Heart left ventricle (tissue), 16 donors: ENCODE measurements around the gene TEX13D. TPM values are rescaled to one million over a fixed set of nuclear protein-coding genes. Genes with fewer than 3 reads are reported as not detected.

Source experiments
- ATAC-seq, 4 donors: fragments of 200-7000 bp; cut with Tn5 transposase; one replicate each; pipeline ENCODE4 v1.9.1; 2020 to 2022; ENCODE audit warnings: moderate library complexity in 4 of 4, mild to moderate bottlenecking in 3 of 4, moderate number of reproducible peaks in 1 of 4
- DNase-seq, 5 donors: peaks; one replicate each; pipeline ENCODE4 v3.0.0-alpha.2; 2020
- H3K27ac ChIP-seq, 12 donors: fragments of 200-600 bp; sonication (generic) in 4 of 12; one replicate each; pipeline versions ENCODE4 v1.5.0 to v1.8.0; 2016 to 2022; ENCODE audit warnings: mild to moderate bottlenecking in 2 of 12
- H3K27me3 ChIP-seq, 9 donors: fragments of 200-600 bp; sonication (generic) in 2 of 9; one replicate each; pipeline versions ENCODE4 v1.5.1 to v1.8.0; 2016 to 2022; ENCODE audit warnings: mild to moderate bottlenecking in 3 of 9
- H3K36me3 ChIP-seq, 9 donors: fragments of 200-600 bp; sonication (generic) in 2 of 9; one replicate each; pipeline versions ENCODE4 v1.5.0 to v1.8.0; 2018 to 2022; ENCODE audit warnings: mild to moderate bottlenecking in 2 of 9
- H3K4me1 ChIP-seq, 12 donors: fragments of 200-600 bp; sonication (generic) in 4 of 12; one replicate each; pipeline versions ENCODE4 v1.5.0 to v1.8.0; 2016 to 2022; ENCODE audit warnings: mild to moderate bottlenecking in 3 of 12
- H3K4me3 ChIP-seq, 12 donors: fragments of 200-600 bp; sonication (generic) in 4 of 12; one replicate each; pipeline versions ENCODE4 v1.5.0 to v1.8.0; 2017 to 2022; ENCODE audit warnings: mild to moderate bottlenecking in 9 of 12, moderate library complexity in 4 of 12
- H3K9me3 ChIP-seq, 12 donors: fragments of 200-600 bp; sonication (generic) in 4 of 12; one replicate each; pipeline versions ENCODE4 v1.5.0 to v1.8.0; 2016 to 2022; ENCODE audit warnings: mild to moderate bottlenecking in 1 of 12
- POLR2A ChIP-seq, 2 donors: fragments of 450-650 bp; IDR thresholded peaks; one replicate each; pipeline ENCODE4 v1.6.1; 2017; ENCODE audit warnings: antibody characterized with exemption in 2 of 2, mild to moderate bottlenecking in 2 of 2, moderate library complexity in 2 of 2
- WGBS, 4 donors: extraction: QIAGEN DNeasy Blood & Tissue Kit in 2 of 4; methylation state at CpG; one replicate each; pipeline versions ENCODE4 v1.1.5 to v1.1.7; 2013 to 2018; 5-methylcytosine and 5-hydroxymethylcytosine counted together
- intact Hi-C, 10 donors: fragments of 100-400 bp; cut with DNase I; formaldehyde crosslinking; loops; one replicate each; pipeline versions ENCODE4 v1.11.1 to v1.14.2; 2022
- polyA plus RNA-seq, 2 donors: library from polyadenylated mRNA; stranded (reverse); fragments of 200-250 nt; gene quantifications; one replicate each; pipeline ENCODE4 v1.2.3, GENCODE V29; 2013
- total RNA-seq, 9 donors: library from RNA; depleted of rRNA in 2 of 9; stranded (reverse); fragments of >200 nt in 2 of 9; fragmentation: NEBNext Ultra II Directional in 3 of 9; extraction: Animal tissue kit (Norgen Biotek cat#: 25700) in 3 of 9; gene quantifications; one replicate each; pipeline versions ENCODE4 v1.1.0 to v1.2.4, GENCODE V29; 2016 to 2023
- TF ChIP-seq, protein P1 (sequence below), 12 donors: fragments of 200-600 bp; sonication (generic) in 4 of 12; IDR thresholded peaks; one replicate each; pipeline versions ENCODE4 v1.5.0 to v1.8.0; 2018 to 2022; ENCODE audit warnings: antibody characterized with exemption in 12 of 12, mild to moderate bottlenecking in 5 of 12
- donor health status: ischemic (EF 13 %, LVEDD 7.1; RV severe dilation, severe dysfunction).
- donor health status: healthy with polysubstance abuse.
- donor health status: DM: no; HTN: yes; CAD: no.
- donor health status: DM: no; HTN: no; CAD: no.
- donor health status: ischemic (EF 25% LVEDD 6.9; RV normal size, moderate dysfunction).
- donor health status: ischemic (EF 25% LVEDD 5.7; RV mildly dilated, moderate dysfunction).
- donor health status: healthy.
- donor health status: DM: yes; HTN: yes; CAD: no.
- donor health status: ischemic (EF 35%, LVEDD 5.7; RV mildly dilated, moderate dysfunction).
- donor health status: nonischemic (EF 11% LVEDD 7.7; RV severe dilation, severe dysfunction).
- donor health status: DM: yes; HTN: yes; CAD: no.
- donor health status: PGD.
- donor health status: ischemic (EF 29% LVEDD 5.4; RV normal size, mild dysfunction).
- donor health status: nonischemic (EF 23%, LVEDD 6.1; RV moderate dilation, normal function).

TEX13D gene
- total and polyA plus RNA-seq, 11 donors, result not detected

DNA sequence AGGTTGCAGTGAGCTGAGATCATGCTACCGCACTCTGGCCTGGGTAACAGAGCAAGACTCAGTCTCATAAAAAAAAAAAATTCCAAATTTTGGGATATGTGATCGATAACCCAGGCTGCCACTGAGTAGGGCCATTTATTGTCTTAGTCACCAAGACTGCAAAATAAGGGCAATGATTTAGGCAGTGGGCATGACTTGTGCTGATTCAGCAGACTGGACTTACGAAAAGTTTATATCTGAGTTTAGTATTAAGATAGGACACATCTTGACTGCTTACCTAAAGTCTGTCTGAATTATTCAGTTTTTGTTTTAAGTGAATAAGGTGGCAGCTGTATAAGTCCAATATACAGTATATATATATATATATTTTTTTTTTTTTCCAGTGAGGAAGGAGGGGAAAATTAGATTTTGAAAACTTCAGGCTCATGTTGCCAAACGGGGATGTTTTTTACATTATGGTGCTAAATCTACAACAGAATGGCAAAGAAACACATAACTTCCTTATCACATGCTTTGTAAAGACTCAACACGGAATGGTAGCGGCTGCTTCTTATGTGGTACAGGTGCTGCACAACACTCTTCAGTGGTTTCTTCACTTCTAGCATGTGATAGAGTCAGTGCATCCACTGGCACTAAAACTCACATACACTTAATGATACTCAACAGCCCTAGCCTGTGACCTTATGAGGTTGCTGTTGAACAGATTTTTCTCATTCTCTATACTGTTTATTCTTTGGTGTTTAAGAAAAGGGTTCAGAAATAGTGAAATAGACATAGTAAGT lies 6.5 kb downstream of the TEX13D start:
- Histone ChIP-seq H3K36me3 (no peaks in the 10 kb centered on the region), H3K9me3 (no peaks in the 10 kb centered on the region), H3K4me1 (no peaks in the 10 kb centered on the region), H3K27me3 (peaks cover 0 to 3% (median 0%) of the 10 kb centered on the region in 9 donors), H3K27ac (no peak overlapping the region), H3K4me3 (no peak overlapping the region)
- intact Hi-C loops, result no loop called here
- DNase-seq (no peak), ATAC-seq (no peak)
- WGBS, 4 donors, result 82 to 91% (median 86%) methylated on average over 6 of the region's 6 CpGs
- TF ChIP-seq, protein P1, sequence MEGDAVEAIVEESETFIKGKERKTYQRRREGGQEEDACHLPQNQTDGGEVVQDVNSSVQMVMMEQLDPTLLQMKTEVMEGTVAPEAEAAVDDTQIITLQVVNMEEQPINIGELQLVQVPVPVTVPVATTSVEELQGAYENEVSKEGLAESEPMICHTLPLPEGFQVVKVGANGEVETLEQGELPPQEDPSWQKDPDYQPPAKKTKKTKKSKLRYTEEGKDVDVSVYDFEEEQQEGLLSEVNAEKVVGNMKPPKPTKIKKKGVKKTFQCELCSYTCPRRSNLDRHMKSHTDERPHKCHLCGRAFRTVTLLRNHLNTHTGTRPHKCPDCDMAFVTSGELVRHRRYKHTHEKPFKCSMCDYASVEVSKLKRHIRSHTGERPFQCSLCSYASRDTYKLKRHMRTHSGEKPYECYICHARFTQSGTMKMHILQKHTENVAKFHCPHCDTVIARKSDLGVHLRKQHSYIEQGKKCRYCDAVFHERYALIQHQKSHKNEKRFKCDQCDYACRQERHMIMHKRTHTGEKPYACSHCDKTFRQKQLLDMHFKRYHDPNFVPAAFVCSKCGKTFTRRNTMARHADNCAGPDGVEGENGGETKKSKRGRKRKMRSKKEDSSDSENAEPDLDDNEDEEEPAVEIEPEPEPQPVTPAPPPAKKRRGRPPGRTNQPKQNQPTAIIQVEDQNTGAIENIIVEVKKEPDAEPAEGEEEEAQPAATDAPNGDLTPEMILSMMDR (IDR thresholded peaks at IDR 0.05), result no peak
- TF ChIP-seq POLR2A (IDR thresholded peaks at IDR 0.05), result no peak

GRCh38 chrX:124341396-124342132 lies 9.1 kb downstream of the TEX13D start:
- no peak for ATAC-seq
- Histone ChIP-seq H3K27me3 (peaks cover 0 to 3% (median 0%) of the 10 kb centered on the region in 9 donors), H3K36me3 (no peaks in the 10 kb centered on the region), H3K4me3 (no peak overlapping the region), H3K27ac (peak overlapping the region in 1 of 12 donors; percentile 28), H3K4me1 (no peaks in the 10 kb centered on the region), H3K9me3 (no peaks in the 10 kb centered on the region)
- WGBS, 4 donors, result 54 to 69% (median 61%) methylated on average over 7 of the region's 7 CpGs
- DNase-seq, result no peak
- TF ChIP-seq, protein P1 (IDR thresholded peaks at IDR 0.05), result no peak
- no peak for TF ChIP-seq POLR2A (IDR thresholded peaks at IDR 0.05)
- intact Hi-C loops, result no loop called here

DNA sequence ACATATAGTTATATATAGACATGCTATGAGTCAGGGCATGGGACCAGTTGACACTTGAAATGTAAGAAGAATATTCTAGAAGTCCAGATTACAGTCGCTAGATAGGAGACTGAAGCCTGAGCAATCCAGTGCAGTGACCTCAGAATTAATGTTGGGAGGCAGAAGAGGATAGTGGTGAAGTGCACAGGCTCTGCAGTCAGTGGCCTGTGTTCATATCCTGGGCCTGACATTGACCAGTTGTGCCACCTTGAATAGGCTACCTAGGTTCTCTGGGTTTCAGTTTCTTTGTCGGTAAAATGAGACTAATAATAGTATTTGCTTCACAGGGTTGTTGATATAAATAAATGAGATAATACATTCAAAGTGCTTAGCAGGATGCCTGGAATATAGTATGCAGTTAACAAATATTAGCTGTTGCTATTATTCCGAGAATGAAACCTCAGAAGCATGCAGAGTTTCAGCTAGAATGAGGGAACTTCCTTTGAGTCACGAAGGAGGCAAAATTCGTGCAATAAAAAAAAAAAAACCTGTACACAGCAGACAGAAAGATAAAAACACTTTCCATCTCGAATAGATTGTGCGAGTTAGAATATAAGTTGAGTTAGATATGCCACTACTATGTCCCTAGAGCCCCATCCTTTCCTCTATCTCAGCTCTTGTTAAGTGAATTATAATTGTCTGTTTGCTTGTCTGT lies 9.9 kb downstream of the TEX13D start:
- DNase-seq (no peak), ATAC-seq (no peak)
- H3K9me3 ChIP-seq, result no peaks in the 10 kb centered on the region
- no peaks in the 10 kb centered on the region for H3K36me3 ChIP-seq
- TF ChIP-seq, protein P1 (IDR thresholded peaks at IDR 0.05), result no peak
- peaks cover 0 to 3% (median 0%) of the 10 kb centered on the region in 9 donors for H3K27me3 ChIP-seq
- no peaks in the 10 kb centered on the region for H3K4me1 ChIP-seq
- peak overlapping the region in 1 of 12 donors; percentile 28 for H3K27ac ChIP-seq
- 57 to 82% (median 68%) methylated on average over 7 of the region's 7 CpGs for WGBS, 4 donors
- no peak overlapping the region for H3K4me3 ChIP-seq
- intact Hi-C loops, result no loop called here

DNA sequence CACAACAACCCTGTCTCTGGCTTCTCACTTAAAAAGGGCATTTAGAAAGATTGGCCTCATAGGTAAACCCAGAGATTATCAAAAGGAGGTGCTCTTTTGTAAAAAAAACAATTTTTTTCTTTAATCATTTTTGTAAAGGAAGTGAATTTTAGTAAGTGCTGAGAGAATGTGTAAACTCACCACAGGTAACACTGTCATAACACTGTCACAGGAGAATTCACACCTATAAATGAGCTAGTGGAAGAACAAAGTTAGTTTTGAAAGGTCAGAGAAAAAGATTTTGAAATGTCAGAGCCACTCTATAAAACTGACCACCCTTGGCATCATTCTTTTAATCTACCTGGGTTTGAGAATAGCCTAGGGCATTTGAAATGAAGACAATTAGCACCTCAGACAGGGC lies 10.6 kb downstream of the TEX13D start:
- intact Hi-C loops, result no loop called here
- H3K27ac ChIP-seq, result no peak overlapping the region
- H3K27me3 ChIP-seq, result peaks cover 0 to under 1% (median 0%) of the 10 kb centered on the region in 9 donors
- no peaks in the 10 kb centered on the region for H3K36me3 ChIP-seq
- TF ChIP-seq, protein P1 (IDR thresholded peaks at IDR 0.05), result no peak
- TF ChIP-seq POLR2A (IDR thresholded peaks at IDR 0.05), result no peak
- ATAC-seq (no peak), DNase-seq (no peak)
- H3K9me3 ChIP-seq, result no peaks in the 10 kb centered on the region
- H3K4me3 ChIP-seq, result no peak overlapping the region
- H3K4me1 ChIP-seq, result no peaks in the 10 kb centered on the region
